NCI-H510A (cell line): Measurements from ENCODE around the gene LPAR2.
"Not testable (repeated sequence)": the region's sequence is repeated elsewhere in the genome, so short reads cannot be mapped to it uniquely, and the experiment has no call there.

ENCODE experiments used
- DNase-seq: peaks from one replicate; lab custom pipeline; 2025; lab: John Stamatoyannopoulos, UW

LPAR2 gene

DNA sequence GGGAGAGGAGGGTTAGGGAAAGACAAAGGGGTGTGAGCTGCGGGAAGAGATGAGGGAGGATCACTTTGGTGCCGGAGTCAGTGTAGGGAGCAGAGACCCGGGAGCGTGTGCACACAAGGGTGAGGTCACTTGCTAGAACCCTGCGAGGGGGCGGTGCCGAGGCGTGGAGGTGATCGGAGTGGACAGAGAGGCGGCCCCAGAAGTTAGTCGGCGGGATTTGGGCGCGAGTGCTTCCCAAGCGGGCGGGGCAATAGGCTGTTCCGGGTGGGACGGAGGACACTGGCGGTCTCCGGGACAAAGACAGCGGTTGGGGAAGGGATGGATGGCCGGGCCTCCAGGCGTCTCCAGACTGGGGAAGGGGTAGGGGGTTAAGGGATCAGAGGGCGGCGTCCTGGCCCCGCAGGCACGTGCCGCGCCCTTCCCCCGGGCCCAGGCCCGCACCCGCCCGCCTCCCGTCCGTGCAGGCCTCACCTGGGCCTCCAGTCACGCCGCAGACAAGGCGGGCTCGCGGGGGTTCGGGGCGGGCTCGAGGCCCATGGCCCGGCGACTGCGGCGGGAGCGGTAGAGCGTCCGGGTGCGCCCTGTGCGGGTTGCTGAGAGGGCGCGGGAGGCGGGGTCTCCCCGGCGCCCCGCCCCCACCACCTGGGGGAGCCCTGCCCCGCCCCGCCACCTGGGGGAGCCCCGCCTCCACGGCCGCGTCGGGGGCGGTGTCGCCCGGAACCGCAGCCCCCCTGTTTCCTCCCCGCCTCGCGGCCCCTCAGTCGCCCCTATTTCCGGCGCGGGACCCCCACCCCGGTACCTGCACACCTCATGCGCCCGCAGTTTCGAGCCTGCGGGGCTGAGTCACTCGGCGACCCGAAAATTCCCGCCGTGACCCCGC, at the start of gene LPAR2:
Gene LPAR2, minus strand, starts transcription at position 600 of the 880 bp plus-strand sequence. CDS start 945 bp downstream, outside the sequence.
- DNase-seq, result peak; percentile 90

DNA sequence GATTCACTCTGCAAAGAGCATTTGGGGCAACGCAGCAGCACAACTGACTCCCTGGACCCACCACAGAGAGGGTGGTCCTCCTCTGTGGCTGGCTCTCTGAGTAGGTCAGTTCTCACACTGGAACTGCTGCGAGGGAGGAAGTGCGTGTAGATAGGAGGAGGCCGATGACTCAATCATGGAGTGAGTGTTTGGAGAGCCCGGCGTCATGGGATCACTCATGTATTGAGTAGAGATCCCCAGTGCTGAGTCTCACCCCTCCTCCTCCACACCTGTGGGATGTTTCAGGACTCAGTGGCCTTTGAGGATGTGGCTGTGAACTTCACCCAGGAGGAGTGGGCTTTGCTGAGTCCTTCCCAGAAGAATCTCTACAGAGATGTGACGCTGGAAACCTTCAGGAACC, 49.6 kb upstream of the LPAR2 start:
- no peak for DNase-seq

DNA sequence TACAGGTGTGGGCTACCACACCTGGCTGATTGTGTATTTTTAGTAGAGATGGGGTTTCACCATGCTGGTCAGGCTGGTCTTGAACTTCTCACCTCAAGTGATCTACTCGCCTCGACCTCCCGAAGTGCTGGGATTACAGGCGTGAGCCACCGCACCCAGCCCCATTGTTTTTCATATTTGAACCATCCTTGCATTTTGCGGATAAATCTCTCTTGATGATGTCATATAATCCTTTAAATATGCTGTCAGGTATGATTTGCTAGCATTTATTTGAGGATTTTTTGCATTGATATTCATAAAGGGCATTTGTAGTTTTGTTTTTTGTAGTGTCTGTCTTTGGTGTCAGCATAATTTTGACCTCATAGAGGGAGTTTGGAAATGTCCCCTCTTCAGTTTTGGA, 46.3 kb upstream of the LPAR2 start:
- no peak for DNase-seq

DNA sequence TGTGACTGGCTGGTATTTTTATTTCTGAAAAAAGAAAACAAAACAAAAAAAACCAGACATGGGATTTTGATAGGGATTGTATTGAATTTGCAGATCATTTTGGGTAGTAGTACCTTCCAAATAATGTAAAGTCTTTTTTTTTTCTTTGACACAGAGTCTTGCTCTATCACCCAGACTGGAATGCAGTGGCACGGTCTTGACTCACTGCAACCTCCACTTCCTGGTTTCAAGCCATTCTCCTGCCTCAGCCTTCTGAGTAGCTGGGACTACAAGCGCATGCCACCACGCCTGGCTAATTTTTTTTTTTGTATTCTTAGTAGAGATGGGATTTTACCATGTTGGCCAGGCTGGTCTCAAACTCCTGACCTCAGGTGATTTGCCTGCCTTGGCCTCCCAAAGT, 44.8 kb upstream of the LPAR2 start:
- DNase-seq, result no peak

DNA sequence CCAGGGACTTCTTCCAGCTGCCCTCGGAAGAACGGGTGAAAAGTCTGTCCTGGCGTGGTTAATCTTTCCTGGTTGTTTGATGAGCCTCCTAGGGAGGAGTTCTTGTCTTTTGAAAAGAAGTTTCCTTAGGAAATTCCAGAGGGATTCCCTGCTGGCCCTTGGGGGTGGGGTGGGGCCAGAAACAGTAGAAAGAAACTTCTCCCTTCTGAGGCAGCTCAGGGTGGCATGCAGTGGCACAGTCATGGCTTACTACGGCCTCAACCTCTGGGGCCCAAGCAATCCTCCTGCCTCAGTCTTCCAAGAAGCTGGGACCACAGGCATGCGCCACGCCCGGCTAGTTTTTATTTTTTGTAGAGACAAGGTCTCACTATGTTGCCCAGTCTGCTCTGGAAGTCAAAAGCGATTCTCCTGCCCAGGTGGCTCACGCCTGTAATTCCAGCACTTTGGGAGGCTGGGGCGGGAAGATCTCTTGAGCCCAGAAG, 42.1 kb upstream of the LPAR2 start:
- no peak for DNase-seq

DNA sequence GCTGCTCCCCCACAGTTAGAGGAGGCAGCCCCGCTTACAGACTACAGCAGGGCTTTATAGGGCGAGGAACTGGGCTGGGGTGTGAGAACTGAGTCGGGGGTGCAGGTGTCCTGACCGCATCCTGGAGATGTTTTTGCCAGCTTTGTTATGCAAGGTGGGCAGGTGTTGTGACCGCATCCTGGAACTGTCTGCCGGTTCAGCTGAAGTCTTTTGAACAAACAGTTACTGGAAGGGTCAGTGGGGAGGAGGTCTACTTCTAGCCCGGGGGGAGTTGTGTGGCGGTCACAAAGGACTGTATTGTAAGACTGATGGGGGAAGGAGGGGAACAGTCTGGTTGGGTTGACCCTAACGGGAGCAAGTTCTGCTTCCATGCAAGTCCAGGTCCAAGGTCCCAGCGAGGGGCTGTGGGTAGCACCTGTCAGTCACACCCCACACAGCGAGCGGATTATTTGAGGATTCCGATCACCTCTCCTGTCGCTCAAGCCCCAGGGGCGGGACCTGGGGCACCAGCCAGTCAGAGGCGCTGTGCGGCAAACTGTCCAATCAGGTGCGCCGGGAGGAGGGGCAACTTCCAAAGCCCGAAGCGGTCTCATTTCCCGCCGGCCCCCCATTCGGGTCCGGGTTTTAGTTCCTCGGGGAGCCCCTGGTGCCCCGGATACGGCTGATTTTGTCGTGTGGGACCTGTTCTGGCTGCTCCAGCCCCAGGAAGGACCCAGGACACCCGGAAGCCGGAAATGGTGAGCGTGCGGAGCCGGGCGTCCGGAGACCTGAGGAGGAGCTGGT, 40.4 kb upstream of the LPAR2 start, which contains the start of gene ZNF101:
Gene ZNF101, plus strand, starts transcription at position 610 of the 783 bp plus-strand sequence. Its CDS starts 125 bp downstream, at position 735.
- peak; percentile 92 for DNase-seq

DNA sequence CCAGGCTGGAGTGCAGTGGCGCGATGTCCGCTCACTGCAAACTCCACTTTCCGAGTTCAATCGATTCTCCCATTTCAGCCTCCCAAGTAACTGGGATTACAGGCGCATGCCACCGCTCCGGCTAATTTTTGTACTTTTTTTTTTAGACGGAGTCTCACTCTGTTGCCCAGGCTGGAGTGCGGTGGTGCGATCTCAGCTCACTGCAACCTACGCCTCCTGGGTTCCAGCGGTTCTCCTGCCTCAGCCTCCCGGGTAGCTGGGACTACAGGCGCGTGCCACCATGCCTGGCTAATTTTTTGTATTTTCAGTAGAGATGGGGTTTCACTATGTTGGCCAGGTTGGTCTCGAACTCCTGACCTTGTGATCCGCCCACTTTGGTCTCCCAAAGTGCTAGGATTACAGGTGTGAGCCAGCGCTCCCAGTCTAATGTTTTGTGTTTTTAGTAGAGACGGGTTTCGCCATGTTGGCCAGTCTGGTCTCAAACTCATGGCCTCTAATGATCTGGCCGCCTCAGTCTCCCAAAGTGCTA, 37.5 kb upstream of the LPAR2 start:
- not testable (repeated sequence) for DNase-seq

DNA sequence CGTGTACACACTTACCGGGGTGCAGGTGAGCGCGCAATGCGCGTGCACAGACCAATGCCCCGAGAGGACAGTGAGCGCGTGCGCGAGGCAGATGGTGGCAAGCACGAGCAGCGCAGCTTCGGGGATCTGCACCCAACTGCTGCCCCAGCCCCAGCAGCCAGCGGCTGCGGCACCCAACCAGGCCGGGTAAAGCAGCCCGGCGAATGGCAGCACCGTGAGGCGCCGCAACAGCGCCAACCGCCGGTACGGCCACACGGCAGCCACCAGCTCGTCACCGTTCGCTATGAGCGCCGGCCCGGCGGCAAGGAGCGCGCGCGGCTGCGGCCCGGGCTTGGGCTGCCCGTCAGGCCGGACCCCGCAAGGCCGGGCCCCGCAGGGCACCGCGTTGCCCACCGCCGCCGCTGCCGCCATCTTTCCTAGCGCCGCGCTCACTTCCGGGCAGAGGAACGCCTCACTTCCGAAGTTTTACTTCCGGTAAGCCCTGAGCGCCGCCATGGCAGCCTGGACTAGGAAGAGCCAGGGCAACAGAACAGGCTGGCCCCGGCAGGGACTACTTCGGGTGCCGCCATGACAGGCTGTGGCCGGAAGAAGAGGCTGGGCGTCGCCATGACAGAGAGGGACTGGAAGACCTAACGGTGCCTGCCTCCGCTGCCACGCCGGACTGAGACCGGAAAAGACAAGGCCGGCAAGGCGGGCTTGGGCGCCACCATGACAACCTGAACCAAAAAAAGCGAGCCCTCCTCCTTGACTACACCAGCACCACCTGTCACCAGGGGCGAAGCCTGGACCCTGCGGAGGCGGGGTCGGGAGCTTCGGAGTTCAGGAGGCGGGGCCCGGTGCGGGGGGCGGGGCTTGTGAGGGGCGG, 35.5 kb upstream of the LPAR2 start, which contains the start of gene ATP13A1:
Gene ATP13A1, minus strand, starts transcription at position 421 of the 865 bp plus-strand sequence. Its CDS starts 10 bp downstream, at position 411.
- peak; percentile 97 for DNase-seq

DNA sequence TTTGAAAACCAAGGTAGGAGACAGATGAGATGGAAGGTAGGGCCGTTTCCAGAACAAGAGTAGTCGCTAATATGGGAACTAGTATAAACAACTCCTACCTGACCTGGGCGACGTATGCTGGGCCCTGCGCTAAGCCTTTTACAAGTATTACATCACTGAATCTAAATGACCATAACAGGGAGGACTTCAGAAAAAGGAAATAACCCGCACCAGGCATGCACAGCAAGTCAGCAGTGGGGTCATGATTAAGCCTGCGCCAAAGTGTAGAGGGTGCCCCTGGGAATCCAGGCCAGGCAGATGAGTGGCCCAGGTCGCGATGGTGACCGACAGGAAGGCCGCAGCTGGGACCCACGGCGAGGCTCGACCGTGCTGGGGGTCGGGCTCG, 34.8 kb upstream of the LPAR2 start:
- DNase-seq, result no peak

DNA sequence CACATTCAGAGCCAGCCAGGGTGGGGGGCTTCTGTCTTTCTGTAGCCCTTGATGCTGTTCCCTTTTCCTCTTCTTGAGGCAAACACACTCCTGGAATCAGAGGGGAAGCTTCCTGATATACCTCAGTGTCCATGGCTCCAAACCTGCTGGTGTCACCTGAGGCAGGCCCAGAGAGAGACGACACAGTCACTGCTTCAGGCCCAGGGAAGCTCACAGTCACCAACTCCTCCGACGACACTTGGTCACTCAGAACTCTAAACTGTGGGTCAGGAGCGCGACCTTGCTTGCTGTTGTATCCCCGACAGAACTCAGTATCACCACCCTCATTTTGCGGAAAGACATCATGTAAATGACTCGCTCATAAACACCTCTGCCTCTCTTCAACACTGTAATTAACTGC, 34.3 kb upstream of the LPAR2 start:
- DNase-seq, result no peak

DNA sequence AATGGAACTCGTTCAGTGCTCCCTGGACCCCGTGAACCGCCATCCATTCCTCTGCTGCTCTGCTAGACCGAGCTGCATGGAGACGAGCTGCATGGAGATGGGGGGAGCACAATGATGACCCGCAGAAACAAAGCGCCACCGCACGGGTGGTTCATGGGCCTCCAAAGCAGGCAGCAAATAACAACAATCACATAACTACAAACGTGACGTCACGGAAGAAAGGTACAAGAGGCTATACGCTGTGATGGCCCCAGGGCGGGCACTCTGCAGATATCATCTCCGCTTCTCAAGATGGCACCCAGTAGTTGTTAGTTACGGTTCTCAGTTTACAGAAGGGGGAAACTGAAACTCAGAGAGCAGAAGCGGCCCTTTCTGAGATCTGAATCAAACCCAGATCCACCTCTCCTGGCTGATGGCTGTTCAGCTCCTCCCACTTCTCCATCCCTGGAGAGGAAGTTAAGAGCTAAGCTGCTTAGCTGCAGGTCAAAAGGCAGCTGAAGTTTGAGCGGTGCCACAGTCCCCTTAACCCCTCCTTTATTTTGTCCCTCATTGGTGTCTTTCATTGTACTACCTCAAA, 33.7 kb upstream of the LPAR2 start:
- no peak for DNase-seq

DNA sequence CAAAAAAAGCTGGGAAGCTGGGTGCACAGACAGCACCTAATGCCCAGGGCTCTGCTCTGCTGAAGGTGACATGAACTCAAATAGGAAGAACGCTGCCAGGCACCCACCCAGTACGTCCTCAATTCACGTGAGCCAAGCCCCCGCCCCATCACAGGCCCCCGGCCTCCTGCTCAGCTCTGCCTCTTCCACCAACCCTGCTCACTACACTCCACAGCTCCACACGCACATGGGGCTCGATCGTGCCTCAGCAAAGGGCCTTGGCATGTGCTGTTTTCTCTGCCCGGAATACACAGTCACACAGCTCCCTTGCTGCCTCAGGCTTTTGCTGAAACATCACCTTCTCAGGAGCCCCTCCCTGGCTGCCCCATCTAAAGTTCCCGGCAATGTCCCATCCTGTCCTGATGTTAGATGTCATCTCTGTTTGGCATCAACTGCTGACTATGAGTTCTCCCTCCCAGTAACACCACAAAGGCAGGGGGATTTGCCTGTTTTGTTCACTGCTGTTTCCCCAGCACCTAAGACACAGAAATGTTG, 33.2 kb upstream of the LPAR2 start:
- DNase-seq, result no peak

DNA sequence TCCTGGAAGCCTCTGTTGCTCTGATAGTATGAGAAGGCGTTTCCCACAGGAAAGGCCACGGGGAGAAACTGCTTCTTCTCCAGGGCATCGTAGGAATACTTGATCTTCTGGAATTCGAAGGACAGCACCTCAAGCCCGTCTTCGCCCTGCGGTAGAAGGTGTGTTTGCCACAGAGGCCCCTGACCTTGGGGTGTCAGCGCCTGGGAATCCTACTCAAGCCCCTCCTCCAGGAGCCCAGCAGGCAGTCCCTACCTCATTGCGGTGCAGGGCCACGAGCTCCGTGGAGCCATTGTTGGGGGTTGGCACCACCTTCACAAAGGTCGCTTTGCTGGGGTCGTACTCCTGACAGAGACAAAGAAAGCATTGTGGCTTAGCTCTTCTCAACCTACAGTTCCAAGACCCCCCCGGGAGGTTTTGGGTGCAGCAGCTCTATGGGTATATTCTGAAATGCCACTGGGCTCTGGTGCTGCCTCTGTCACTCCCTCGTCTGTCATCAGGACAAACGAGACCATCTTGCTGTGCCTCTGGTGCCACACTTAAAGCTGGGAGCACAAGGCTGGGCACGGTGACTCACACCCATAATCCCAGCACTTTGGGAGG, 31.7 kb upstream of the LPAR2 start:
- DNase-seq, result no peak

DNA sequence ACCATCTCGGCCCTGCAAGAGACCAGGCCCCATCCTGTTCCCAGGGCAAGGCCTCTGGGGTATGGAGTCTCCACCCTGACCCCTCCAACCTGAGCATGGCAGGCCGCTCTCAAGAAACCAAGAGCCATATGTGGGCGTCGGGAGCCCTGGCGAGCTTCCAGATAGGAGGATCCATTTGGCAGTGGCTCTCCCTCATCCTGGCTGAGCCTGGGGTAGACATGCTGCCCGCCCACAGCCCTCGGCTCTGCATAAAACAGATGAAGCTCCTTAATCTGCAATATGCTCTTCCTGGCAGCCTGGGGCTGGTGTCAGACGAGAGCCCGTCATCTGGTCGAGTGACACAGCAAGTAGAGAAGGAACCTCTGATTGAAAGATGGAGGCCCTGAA, 29.4 kb upstream of the LPAR2 start:
- DNase-seq, result no peak

DNA sequence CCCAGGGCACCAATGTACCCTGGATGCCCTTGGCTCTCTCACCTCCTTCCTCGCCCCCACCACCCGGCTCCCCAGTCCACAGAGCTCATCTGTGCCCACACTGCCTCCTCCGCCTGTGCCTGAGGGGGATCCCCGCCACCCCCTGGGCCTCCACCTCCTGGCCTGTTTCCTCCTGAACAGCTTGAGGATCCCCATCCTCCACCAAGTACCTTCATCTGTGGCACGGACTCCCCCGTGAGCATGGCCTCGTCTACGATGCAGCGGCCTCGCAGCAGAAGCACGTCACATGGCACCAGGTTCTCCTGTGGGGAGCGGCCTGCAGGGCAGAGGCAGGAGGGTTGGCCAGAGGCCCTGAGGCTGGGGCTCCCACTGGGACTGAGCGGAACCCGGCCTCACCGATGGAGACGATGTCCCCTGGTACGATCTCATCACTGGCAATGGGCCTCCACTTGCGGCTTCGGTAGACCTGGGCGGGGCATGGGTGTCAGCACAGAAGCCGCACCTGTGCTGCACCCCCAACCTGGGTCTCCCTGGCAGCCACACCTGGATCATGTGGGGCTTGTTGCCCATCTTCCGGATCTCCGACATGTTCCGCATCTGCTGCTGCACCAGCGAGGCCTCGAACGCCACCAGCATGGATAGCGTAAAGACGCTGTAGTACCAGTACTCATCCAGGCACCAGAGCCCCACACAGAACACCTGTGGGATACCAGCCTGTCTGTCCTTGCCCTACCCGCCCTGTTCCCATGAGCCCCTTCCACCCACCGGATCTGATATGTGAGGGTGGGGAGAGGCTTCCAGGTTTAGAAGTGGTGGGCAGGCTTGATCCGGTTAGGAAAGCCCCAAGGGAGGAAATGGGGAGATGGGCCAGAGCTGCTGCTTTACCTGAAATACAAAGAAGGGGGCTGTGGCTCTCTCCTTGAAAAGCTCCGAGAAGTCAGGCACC, 28.7 kb upstream of the LPAR2 start:
- no peak for DNase-seq

DNA sequence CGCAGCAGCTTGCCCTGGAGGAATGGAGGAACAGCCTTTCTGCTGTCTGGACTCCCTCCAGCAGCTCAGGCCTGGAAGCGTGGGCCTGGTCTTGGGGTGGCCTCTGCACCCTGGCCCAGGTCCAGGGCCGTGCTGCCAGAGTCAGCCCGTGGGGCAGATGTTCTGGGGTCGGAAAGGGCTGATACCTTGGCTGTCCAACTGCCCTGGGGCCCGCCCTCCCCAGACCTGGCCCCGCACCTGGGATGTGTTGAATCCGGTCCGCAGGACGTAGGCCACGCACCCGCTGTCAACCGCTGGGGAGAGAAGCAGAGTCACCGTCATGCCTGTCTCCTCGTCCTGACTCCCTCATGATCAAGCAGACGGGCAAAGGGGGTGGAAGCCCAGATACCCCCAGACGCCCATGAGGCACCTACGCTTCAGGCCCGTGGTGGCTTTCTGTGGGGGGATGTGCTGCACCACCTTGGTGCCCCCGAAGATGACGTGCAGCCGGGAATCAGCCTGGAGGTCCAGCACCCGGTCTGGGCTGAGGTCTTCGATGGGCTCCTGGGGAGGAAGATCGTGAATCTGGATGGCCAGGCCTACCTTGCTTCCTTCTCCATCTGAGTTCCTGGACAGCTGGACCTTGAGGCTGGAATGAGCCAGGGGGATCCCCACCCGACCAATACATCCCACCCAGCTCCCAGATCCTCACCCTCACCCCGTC, 27.8 kb upstream of the LPAR2 start:
- no peak for DNase-seq

DNA sequence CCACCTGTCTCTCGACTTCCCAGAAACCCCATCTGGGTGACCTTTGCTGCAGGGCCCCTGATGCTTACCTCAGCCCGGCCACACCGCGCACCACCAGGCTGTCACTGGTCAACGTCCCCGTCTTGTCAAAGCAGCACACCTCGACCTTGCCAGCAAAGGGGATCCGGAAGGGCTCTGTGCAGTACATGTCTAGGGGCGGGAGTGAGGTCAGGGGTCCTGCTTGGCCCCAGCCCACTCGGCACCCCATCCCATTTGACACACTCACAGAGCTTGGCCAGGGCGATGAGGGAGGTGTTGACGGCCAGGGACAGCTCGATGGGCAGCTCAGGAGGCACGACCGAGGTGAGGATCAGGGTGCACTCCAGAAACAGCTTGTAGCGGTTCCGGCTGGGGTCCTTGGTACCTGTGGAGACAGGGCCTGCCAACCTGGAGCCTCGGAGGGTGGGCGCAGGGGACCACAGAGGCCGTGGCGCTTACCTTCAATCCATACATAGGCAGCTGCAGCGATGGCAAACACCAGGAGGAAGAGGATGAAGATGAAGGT, 27.1 kb upstream of the LPAR2 start:
- DNase-seq, result no peak

DNA sequence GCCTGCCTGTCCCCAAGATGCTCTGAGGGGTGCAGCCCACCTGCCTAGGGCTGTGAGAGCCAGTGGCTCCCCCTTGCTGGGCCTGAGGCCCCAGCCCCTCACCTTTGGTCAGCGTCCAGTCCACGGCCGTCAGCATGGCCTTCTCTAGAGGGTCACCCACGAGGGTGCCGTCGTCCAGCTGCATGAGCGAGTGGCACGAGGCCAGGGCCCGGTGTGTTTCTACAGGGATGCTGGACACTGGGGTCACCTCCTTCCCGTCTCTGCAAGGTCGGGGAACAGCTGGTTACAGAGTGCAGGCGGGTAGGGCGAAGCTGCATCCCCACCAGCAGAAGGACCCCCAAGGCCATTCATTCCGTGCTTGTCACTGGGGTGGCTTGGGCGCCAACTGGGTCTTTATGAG, 26.4 kb upstream of the LPAR2 start:
- no peak for DNase-seq
